H1 (cell line): ENCODE measurements around the gene STYXL1. TPM values are rescaled to one million over a fixed set of nuclear protein-coding genes. Genes with fewer than 3 reads are reported as not detected.

Source experiments
- CTCF ChIA-PET: fragments of 300-600 bp; sonication (Branson Sonifier 250); formaldehyde crosslinking; loops from one replicate; lab custom pipeline; 2021; ENCODE audit not compliant: partially characterized antibody; lab: Charles Lee
- POLR2A ChIA-PET: fragments of 300-600 bp; sonication (Branson Sonifier 250); formaldehyde crosslinking; loops from one replicate; lab custom pipeline; 2021; ENCODE audit warnings: inconsistent platforms; ENCODE audit not compliant: partially characterized antibody; lab: Charles Lee
- DNase-seq, 2 experiments: peaks; one replicate each; pipeline versions ENCODE4 v3.0.0 to v3.0.0-alpha.2; 2010 to 2022; ENCODE audit warnings: low spot score in 2 of 2, low read depth in 1 of 2, mixed read lengths in 1 of 2
- FAIRE-seq: peaks from 2 replicates; lab custom pipeline; 2011; peaks lifted over from hg19 to GRCh38; lab: Jason Lieb, UNC
- H2AFZ ChIP-seq: 2 replicates; pipeline ENCODE4 v1.8.1; 2012; ENCODE audit warnings: low read length, inconsistent platforms
- H2AK5ac ChIP-seq: 2 replicates; pipeline ENCODE4 v1.6.1; 2013; ENCODE audit warnings: low read depth, low read length
- H2BK120ac ChIP-seq: replicated peaks from 2 replicates; pipeline ENCODE3; 2013; ENCODE audit warnings: low read depth, low read length, inconsistent platforms
- H2BK12ac ChIP-seq: 2 replicates; pipeline ENCODE4 v1.6.1; 2013; ENCODE audit warnings: low read depth, low read length
- H2BK15ac ChIP-seq: 2 replicates; pipeline ENCODE4 v1.6.1; 2013; ENCODE audit warnings: low read length
- H2BK20ac ChIP-seq: 2 replicates; pipeline ENCODE4 v1.6.1; 2013; ENCODE audit warnings: low read length
- H2BK5ac ChIP-seq: 2 replicates; pipeline ENCODE4 v1.6.1; 2013; ENCODE audit warnings: low read depth, low read length
- H3K14ac ChIP-seq: 2 replicates; pipeline ENCODE4 v1.6.1; 2013; ENCODE audit warnings: inconsistent platforms; ENCODE audit not compliant: insufficient read length
- H3K18ac ChIP-seq: 2 replicates; pipeline ENCODE4 v1.6.1; 2013; ENCODE audit warnings: low read length; ENCODE audit errors: extremely low read depth
- H3K23ac ChIP-seq: 2 replicates; pipeline ENCODE4 v1.6.1; 2013; ENCODE audit warnings: inconsistent platforms; ENCODE audit not compliant: insufficient read length
- H3K23me2 ChIP-seq: 2 replicates; pipeline ENCODE4 v1.6.1; 2013; ENCODE audit warnings: low read depth, low read length
- H3K27ac ChIP-seq: 2 replicates; pipeline ENCODE4 v1.6.1; 2011; ENCODE audit warnings: low read depth, low read length, inconsistent platforms
- H3K27me3 ChIP-seq, 4 experiments: replicated peaks in 1 of 4; 1 replicate in 1 of 4; 2 replicates in 3 of 4; pipeline versions ENCODE4 v1.6.1 to v1.8.1; 2011 to 2013; ENCODE audit warnings: low read length in 3 of 4, mild to moderate bottlenecking in 3 of 4, inconsistent platforms in 2 of 4, mixed read lengths in 2 of 4, moderate library complexity in 1 of 4; ENCODE audit not compliant: control insufficient read depth in 3 of 4, insufficient read depth in 3 of 4; ENCODE audit errors: extremely low read depth in 1 of 4
- H3K36me3 ChIP-seq, 4 experiments: 2 replicates each; pipeline versions ENCODE4 v1.6.1 to v1.8.1; 2011 to 2013; ENCODE audit warnings: mild to moderate bottlenecking in 4 of 4, low read length in 3 of 4, moderate library complexity in 2 of 4, control low read depth in 1 of 4, inconsistent platforms in 1 of 4; ENCODE audit not compliant: insufficient read depth in 4 of 4, control insufficient read depth in 2 of 4
- H3K4ac ChIP-seq: replicated peaks from 2 replicates; pipeline ENCODE3; 2013; ENCODE audit warnings: low read length, low read depth, mixed read lengths, inconsistent platforms; ENCODE audit not compliant: insufficient read length
- H3K4me1 ChIP-seq, 4 experiments: replicated peaks in 1 of 4; 1 replicate in 1 of 4; 2 replicates in 3 of 4; pipeline versions ENCODE4 v1.6.1 to v1.8.1; 2011 to 2013; ENCODE audit warnings: low read length in 3 of 4, inconsistent platforms in 2 of 4, mixed read lengths in 1 of 4; ENCODE audit not compliant: insufficient read depth in 4 of 4, control insufficient read depth in 3 of 4
- H3K4me2 ChIP-seq, 2 experiments: 2 replicates each; pipeline versions ENCODE4 v1.6.1 to v1.8.1; 2011 to 2013; ENCODE audit warnings: low read depth in 2 of 2, low read length in 2 of 2, control low read depth in 1 of 2, inconsistent platforms in 1 of 2, mild to moderate bottlenecking in 1 of 2; ENCODE audit not compliant: insufficient read depth in 1 of 2
- H3K4me3 ChIP-seq, 4 experiments: fragments of 200-600, 300-600 bp in 1 of 4; sonication (generic), shearing (Covaris generic), sonication (Bioruptor Twin) in 1 of 4; 2 replicates each; pipeline versions ENCODE4 v1.5.1 to v1.8.1; 2011 to 2016; ENCODE audit warnings: low read length in 4 of 4, low read depth in 3 of 4, control low read depth in 2 of 4, inconsistent platforms in 2 of 4, mild to moderate bottlenecking in 2 of 4, mixed read lengths in 1 of 4, moderate library complexity in 1 of 4; ENCODE audit not compliant: insufficient read depth in 2 of 4; ENCODE audit errors: extremely low read depth in 1 of 4
- H3K56ac ChIP-seq: replicated peaks from 2 replicates; pipeline ENCODE3; 2013; ENCODE audit warnings: low read depth, mild to moderate bottlenecking, mixed read lengths, low read length, inconsistent platforms; ENCODE audit not compliant: insufficient read length
- H3K79me1 ChIP-seq: 2 replicates; pipeline ENCODE4 v1.6.1; 2013; ENCODE audit warnings: low read depth, low read length, control low read depth
- H3K79me2 ChIP-seq, 2 experiments: 2 replicates each; pipeline versions ENCODE4 v1.6.1 to v1.8.1; 2012 to 2013; ENCODE audit warnings: low read length in 2 of 2, mild to moderate bottlenecking in 2 of 2, inconsistent platforms in 1 of 2; ENCODE audit not compliant: insufficient read depth in 2 of 2, control insufficient read depth in 1 of 2
- H3K9ac ChIP-seq, 4 experiments: replicated peaks in 1 of 4; 1 replicate in 1 of 4; 2 replicates in 3 of 4; pipeline versions ENCODE4 v1.6.1 to v1.8.1; 2011 to 2013; ENCODE audit warnings: low read depth in 3 of 4, low read length in 3 of 4, control low read depth in 2 of 4, mild to moderate bottlenecking in 2 of 4, moderate library complexity in 2 of 4, inconsistent platforms in 1 of 4; ENCODE audit errors: extremely low read depth in 1 of 4
- H3K9me3 ChIP-seq, 2 experiments: 2 replicates each; pipeline versions ENCODE4 v1.6.1 to v1.8.1; 2012 to 2013; ENCODE audit warnings: mild to moderate bottlenecking in 2 of 2, moderate library complexity in 2 of 2, control low read depth in 1 of 2, inconsistent platforms in 1 of 2, low read depth in 1 of 2, low read length in 1 of 2, mixed read lengths in 1 of 2; ENCODE audit not compliant: insufficient read depth in 2 of 2
- H4K20me1 ChIP-seq, 2 experiments: replicated peaks in 1 of 2; 2 replicates each; pipeline versions ENCODE3 to v1.8.1; 2011 to 2013; ENCODE audit warnings: inconsistent platforms in 2 of 2, low read length in 2 of 2, mild to moderate bottlenecking in 1 of 2; ENCODE audit not compliant: insufficient read depth in 2 of 2, control insufficient read depth in 1 of 2
- H4K5ac ChIP-seq: 2 replicates; pipeline ENCODE4 v1.6.1; 2013; ENCODE audit warnings: low read length, low read depth, mixed read lengths, inconsistent platforms; ENCODE audit not compliant: insufficient read length
- H4K8ac ChIP-seq: 2 replicates; pipeline ENCODE4 v1.8.0; 2013; ENCODE audit warnings: mild to moderate bottlenecking, moderate library complexity, low read length, inconsistent platforms; ENCODE audit not compliant: insufficient read depth; ENCODE audit errors: extremely low read depth
- H4K91ac ChIP-seq: replicated peaks from 2 replicates; pipeline ENCODE3; 2013; ENCODE audit warnings: low read length, mixed read lengths, inconsistent platforms; ENCODE audit not compliant: insufficient read length
- BRCA1 ChIP-seq: IDR thresholded peaks from 2 replicates; pipeline ENCODE4 v1.6.1; 2012; ENCODE audit warnings: low read depth, low read length, improper control_type of control experiment
- CTCF ChIP-seq, 3 experiments: IDR thresholded peaks; 1 replicate in 2 of 3; 2 replicates in 1 of 3; pipeline versions ENCODE4 v1.5.1 to v1.6.1; 2011; ENCODE audit warnings: low read length in 3 of 3, mild to moderate bottlenecking in 3 of 3, inconsistent platforms in 2 of 3, low read depth in 1 of 3, moderate library complexity in 1 of 3; ENCODE audit not compliant: insufficient read depth in 1 of 3; ENCODE audit errors: control extremely low read depth in 1 of 3
- EGR1 ChIP-seq: IDR thresholded peaks from 2 replicates; pipeline ENCODE4 v1.6.1; 2011; ENCODE audit warnings: low read depth, low read length, borderline replicate concordance
- POLR2A ChIP-seq, 2 experiments: IDR thresholded peaks; 1 replicate in 1 of 2; 2 replicates in 1 of 2; pipeline ENCODE4 v1.6.1; 2011; ENCODE audit warnings: low read depth in 2 of 2, low read length in 2 of 2, mild to moderate bottlenecking in 2 of 2; ENCODE audit errors: control extremely low read depth in 1 of 2
- RFX5 ChIP-seq: IDR thresholded peaks from 2 replicates; pipeline ENCODE4 v1.6.1; 2011; ENCODE audit warnings: low read depth, low read length, improper control_type of control experiment, borderline replicate concordance
- RNF2 ChIP-seq: fragments of 200-900, 300-1000 bp; sonication (generic); IDR thresholded peaks from 2 replicates; pipeline ENCODE4 v1.7.1; 2016; ENCODE audit warnings: borderline replicate concordance, low read depth, mild to moderate bottlenecking, antibody characterized with exemption, low read length; ENCODE audit not compliant: poor library complexity, severe bottlenecking; ENCODE audit errors: missing control alignments
- SIRT6 ChIP-seq: IDR thresholded peaks from one replicate; pipeline ENCODE4 v1.7.1; 2012; ENCODE audit warnings: low read length, inconsistent platforms
- SP2 ChIP-seq: IDR thresholded peaks from 2 replicates; pipeline ENCODE4 v1.6.1; 2012; ENCODE audit warnings: mild to moderate bottlenecking, low read length, inconsistent platforms
- USF2 ChIP-seq: IDR thresholded peaks from 2 replicates; pipeline ENCODE4 v1.6.1; 2011; ENCODE audit warnings: low read length, improper control_type of control experiment
- WGBS, 2 experiments: shearing (Covaris generic) in 1 of 2; methylation state at CpG; one replicate each; pipeline versions ENCODE4 v1.1.6 to v1.1.7; 2013 to 2015; ENCODE audit warnings: low lambda C conversion rate in 2 of 2, mixed read lengths in 2 of 2, inconsistent platforms in 1 of 2, low coverage in 1 of 2, missing lambda C conversion rate in 1 of 2; ENCODE audit not compliant: insufficient replicate concordance in 2 of 2, insufficient coverage in 1 of 2, insufficient read length in 1 of 2; ENCODE audit errors: extremely low coverage in 1 of 2, missing lambda C conversion rate in 1 of 2; 5-methylcytosine and 5-hydroxymethylcytosine counted together
- polyA plus RNA-seq, 7 experiments: library from polyadenylated mRNA; depleted of rRNA in 3 of 7; stranded (reverse) in 5 of 7; unstranded in 2 of 7; fragments of >200 nt in 5 of 7; fragments of 200-250 nt in 2 of 7; gene quantifications; 1 replicate in 5 of 7; 2 replicates in 1 of 7; 4 replicates in 1 of 7; pipeline versions ENCODE4 v1.2.1 to v1.2.3, GENCODE V29; 2011 to 2013; ENCODE audit warnings: missing spikeins in 2 of 7, mixed read lengths in 2 of 7
- total RNA-seq: library from RNA; stranded (reverse); fragmentation: NEBNext Ultra II Directional; extraction: Animal tissue kit (Norgen Biotek cat#: 25700); gene quantifications from 2 replicates; pipeline ENCODE4 v1.2.1, GENCODE V29; 2021

Gene STYXL1
- total and polyA plus RNA-seq, 2 of the 8 experiments (the other 6 are each of a cell fraction or from before 2014, with no cell fraction given): 32.3 to 53.9 TPM

DNA sequence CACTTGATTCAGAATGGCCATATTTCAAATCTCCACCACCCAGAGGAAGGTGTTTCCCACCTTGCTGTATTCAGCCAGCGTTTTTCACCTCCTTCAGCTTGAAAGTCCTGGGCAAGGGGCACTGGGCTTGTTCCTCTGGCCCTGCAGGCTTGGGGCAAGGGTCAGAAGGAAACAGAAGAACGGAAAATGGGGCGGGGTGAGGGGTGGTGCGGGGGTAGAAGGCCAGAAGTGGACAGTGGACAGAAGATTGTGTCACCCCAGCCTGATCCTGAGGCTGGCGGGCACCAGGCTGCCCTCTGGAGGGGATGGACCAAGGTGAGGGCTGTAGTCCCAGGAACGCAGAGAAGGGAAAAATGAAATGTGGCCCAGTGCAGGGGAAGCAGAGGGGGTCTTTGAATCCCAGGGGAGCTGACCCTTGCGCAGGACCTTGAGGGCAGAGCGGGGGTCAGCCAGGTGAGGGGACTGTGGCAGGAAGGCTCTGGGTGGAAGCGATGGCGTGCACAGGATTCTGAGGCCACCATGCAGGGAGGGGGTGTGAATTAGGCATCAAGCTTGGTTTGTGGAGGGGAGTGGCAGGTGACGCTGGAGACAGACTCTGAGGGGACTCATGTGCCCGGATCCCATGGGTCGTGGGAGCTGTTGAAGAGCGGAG lies 76.4 kb downstream of the STYXL1 start:
- CTCF ChIA-PET: interaction anchor here (0.8 to 4.5 kb wide), 15 partner anchors 11 to 110 kb away, joined by 3 to 17 read pairs (median 4); partner anchors contain the start of gene RHBDD2
- 89% methylated on average over 12 of the region's 14 CpGs; no CpG with 5 or more reads in 1 of the 2 experiments for WGBS, 2 experiments
- no peak for TF ChIP-seq SP2
- no peak for TF ChIP-seq RNF2
- no peak for TF ChIP-seq POLR2A (IDR thresholded peaks at IDR 0.05; ENCODE audit: control extremely low read depth in 1 of 2, low read depth in 2 of 2, low read length in 2 of 2)
- no peak for TF ChIP-seq EGR1
- no peak for TF ChIP-seq SIRT6
- no peak for TF ChIP-seq USF2
- TF ChIP-seq RFX5: no peak
- no peak for TF ChIP-seq CTCF (IDR thresholded peaks at IDR 0.05; ENCODE audit: control extremely low read depth in 1 of 3, insufficient read depth in 1 of 3, low read depth in 1 of 3, low read length in 3 of 3)
- no peak for TF ChIP-seq BRCA1

More for the DNA sequence above, 76.4 kb downstream of the STYXL1 start:
- Histone ChIP-seq H2AFZ (no peak overlapping the region), H4K20me1 (peaks cover 0 to 18% of the 10 kb centered on the region in 2 experiments), H2BK120ac (no peak overlapping the region), H4K5ac (no peak overlapping the region), H3K23ac (no peak overlapping the region), H3K4me2 (no peak overlapping the region), H2BK20ac (no peak overlapping the region), H2BK5ac (no peak overlapping the region; the same call in 1 of the 2 replicates), H3K18ac (no peak overlapping the region), H4K8ac (peak overlapping the region; percentile 1; the same call in 1 of the 2 replicates), H3K23me2 (no peaks in the 10 kb centered on the region), H3K4ac (no peak overlapping the region), H3K56ac (no peak overlapping the region), H3K4me1 (no peaks in the 10 kb centered on the region), H3K27ac (no peak overlapping the region), H2BK15ac (no peak overlapping the region), H3K36me3 (peaks cover 4 to 14% (median 7%) of the 10 kb centered on the region in 4 experiments; a peak in 5 of 8 replicates), H3K9me3 (no peaks in the 10 kb centered on the region), H3K4me3 (no peak overlapping the region), H3K14ac (no peak overlapping the region), H3K27me3 (no peaks in the 10 kb centered on the region), H3K79me2 (no peaks in the 10 kb centered on the region), H2BK12ac (no peak overlapping the region), H3K9ac (no peak overlapping the region), H3K79me1 (peaks cover 7% of the 10 kb centered on the region), H2AK5ac (no peak overlapping the region), H4K91ac (no peak overlapping the region)
- POLR2A ChIA-PET: interaction anchor here (1.0 to 2.7 kb wide), 4 partner anchors 10 to 69 kb away, joined by 3 to 10 read pairs (median 4); partner anchors contain the start of genes POR and TMEM120A
- DNase-seq (no peak), FAIRE-seq (no peak)
